HEK293 (cell line): ENCODE measurements around the gene RPS26.

Experiments
- REST ChIP-seq: fragments of 450-650 bp; formaldehyde crosslinking; IDR thresholded peaks from 2 replicates; pipeline ENCODE4 v1.5.1; 2016; ENCODE audit warnings: missing biosample characterization, missing genetic modification characterization
- TCF7L2 ChIP-seq: IDR thresholded peaks from 2 replicates; pipeline ENCODE4 v1.6.1; 2011; ENCODE audit warnings: low read depth, mild to moderate bottlenecking, inconsistent platforms, low read length, moderate library complexity, borderline replicate concordance
- ZNF558 ChIP-seq: fragments of 450-650 bp; formaldehyde crosslinking; IDR thresholded peaks from 2 replicates; pipeline ENCODE4 v1.5.1; 2016; ENCODE audit warnings: missing biosample characterization, missing genetic modification characterization

- TF ChIP-seq TCF7L2 (no peak), ZNF558 (tag by site-specific recombination) (no peak), REST (tag by site-specific recombination) (no peak)
Measured at GRCh38 chr12:56040151-56040550, 1.6 kb upstream of the RPS26 start.
